Left lung (tissue), 10 donors: ENCODE results near the gene ATXN10. TPM values are rescaled to one million over a fixed set of nuclear protein-coding genes. Genes with fewer than 3 reads are reported as not detected.

Source experiments
- ATAC-seq: fragments of 200-7000 bp; cut with Tn5 transposase; one replicate; pipeline ENCODE4 v1.9.1; 2020; ENCODE audit warnings: moderate library complexity
- DNase-seq, 4 donors: peaks; one replicate each; pipeline ENCODE4 v3.0.0-alpha.2; 2013 to 2020
- H3K27ac ChIP-seq, 2 donors: fragments of 200-600 bp; sonication (generic) in 1 of 2; one replicate each; pipeline versions ENCODE4 v1.5.0 to v1.8.0; 2020 to 2021
- H3K27me3 ChIP-seq, 2 donors: fragments of 200-600 bp; sonication (generic) in 1 of 2; one replicate each; pipeline versions ENCODE4 v1.5.0 to v1.8.0; 2020 to 2021
- H3K36me3 ChIP-seq, 2 donors: fragments of 200-600 bp; sonication (generic) in 1 of 2; one replicate each; pipeline versions ENCODE4 v1.5.0 to v1.8.0; 2020 to 2021
- H3K4me1 ChIP-seq, 2 donors: fragments of 200-600 bp; one replicate each; pipeline ENCODE4 v1.8.0; 2021
- H3K4me3 ChIP-seq, 2 donors: fragments of 200-600 bp; sonication (generic) in 1 of 2; one replicate each; pipeline versions ENCODE4 v1.5.0 to v1.8.0; 2020 to 2021; ENCODE audit warnings: mild to moderate bottlenecking in 1 of 2
- H3K9me3 ChIP-seq, 2 donors: fragments of 200-600 bp; sonication (generic) in 1 of 2; one replicate each; pipeline versions ENCODE4 v1.5.0 to v1.8.0; 2020 to 2021
- CTCF ChIP-seq, 2 donors: fragments of 200-600 bp; sonication (generic) in 1 of 2; IDR thresholded peaks; one replicate each; pipeline versions ENCODE4 v1.5.0 to v1.8.0; 2021; ENCODE audit warnings: antibody characterized with exemption in 2 of 2
- intact Hi-C, 2 donors: fragments of 100-400 bp; cut with DNase I; formaldehyde crosslinking; loops; one replicate each; pipeline versions ENCODE4 v1.11.2 to v1.14.2; 2022
- polyA plus RNA-seq, 6 donors: library from polyadenylated mRNA; unstranded; fragments of 120-200 nt; gene quantifications; one replicate each; pipeline ENCODE4 v1.2.1, GENCODE V29; 2013; ENCODE audit not compliant: insufficient read length in 6 of 6
- total RNA-seq, 2 donors: library from RNA; stranded (reverse); fragmentation: NEBNext Ultra II Directional; extraction: Animal tissue kit (Norgen Biotek cat#: 25700); gene quantifications; one replicate each; pipeline ENCODE4 v1.2.1, GENCODE V29; 2021
- donor health status: DM: no; HTN: yes; CAD: no.
- donor health status: DM: no; HTN: no; CAD: no.

ATXN10 gene
- total and polyA plus RNA-seq, 8 donors = 117 to 281 (median 237) TPM

GRCh38 chr22:45832959-45833580 is 161.4 kb downstream of the ATXN10 start:
- no peak overlapping the region for H3K27ac ChIP-seq
- no peaks in the 10 kb centered on the region for H3K4me1 ChIP-seq
- H3K9me3 ChIP-seq = no peaks in the 10 kb centered on the region
- no peak overlapping the region for H3K4me3 ChIP-seq
- intact Hi-C loops = no loop called here
- ATAC-seq = no peak
- no peak for DNase-seq
- peaks cover 0 to 19% of the 10 kb centered on the region in 2 donors for H3K36me3 ChIP-seq
- no peak for TF ChIP-seq CTCF (IDR thresholded peaks at IDR 0.05)
- no peaks in the 10 kb centered on the region for H3K27me3 ChIP-seq

GRCh38 chr22:45833613-45834012 is 162.0 kb downstream of the ATXN10 start:
- DNase-seq (no peak), ATAC-seq (no peak)
- Histone ChIP-seq H3K27ac (no peak overlapping the region), H3K36me3 (peaks cover 0 to 19% of the 10 kb centered on the region in 2 donors), H3K4me3 (no peak overlapping the region), H3K9me3 (no peaks in the 10 kb centered on the region), H3K4me1 (no peaks in the 10 kb centered on the region), H3K27me3 (no peaks in the 10 kb centered on the region)
- TF ChIP-seq CTCF (IDR thresholded peaks at IDR 0.05) = no peak
- intact Hi-C loops = no loop called here

- Histone ChIP-seq H3K36me3 (peaks cover 0 to 19% of the 10 kb centered on the region in 2 donors), H3K9me3 (no peaks in the 10 kb centered on the region), H3K27me3 (no peaks in the 10 kb centered on the region), H3K4me3 (no peak overlapping the region), H3K4me1 (no peaks in the 10 kb centered on the region), H3K27ac (no peak overlapping the region)
- intact Hi-C loops = no loop called here
- TF ChIP-seq CTCF (IDR thresholded peaks at IDR 0.05) = no peak
- no peak for ATAC-seq
- no peak for DNase-seq
Observed at GRCh38 chr22:45834241-45834640, 162.6 kb downstream of the ATXN10 start.

GRCh38 chr22:45834795-45835194 is 163.2 kb downstream of the ATXN10 start:
- DNase-seq = no peak
- Histone ChIP-seq H3K27ac (no peak overlapping the region), H3K9me3 (no peaks in the 10 kb centered on the region), H3K4me1 (no peaks in the 10 kb centered on the region), H3K36me3 (peaks cover 0 to 19% of the 10 kb centered on the region in 2 donors), H3K4me3 (no peak overlapping the region), H3K27me3 (no peaks in the 10 kb centered on the region)
- TF ChIP-seq CTCF (IDR thresholded peaks at IDR 0.05) = no peak
- intact Hi-C loops = no loop called here
- ATAC-seq = no peak

GRCh38 chr22:45836418-45837169 is 165.0 kb downstream of the ATXN10 start:
- no peak for ATAC-seq
- intact Hi-C loops = no loop called here
- TF ChIP-seq CTCF (IDR thresholded peaks at IDR 0.05) = no peak

More at GRCh38 chr22:45836418-45837169, 165.0 kb downstream of the ATXN10 start:
- no peaks in the 10 kb centered on the region for H3K9me3 ChIP-seq
- H3K36me3 ChIP-seq = peaks cover 0 to 26% of the 10 kb centered on the region in 2 donors
- H3K4me1 ChIP-seq = no peaks in the 10 kb centered on the region
- DNase-seq = no peak
- no peaks in the 10 kb centered on the region for H3K27me3 ChIP-seq
- H3K27ac ChIP-seq = no peak overlapping the region
- no peak overlapping the region for H3K4me3 ChIP-seq
